SK-N-MC (cell line): Measurements from ENCODE around the gene CTNNA2.

Source experiments
- EZH2 ChIP-seq: fragments of 200-600 bp; sonication (generic); IDR thresholded peaks from one replicate; pipeline ENCODE4 v1.6.1; 2017; ENCODE audit warnings: antibody characterized with exemption
- FOXP2 ChIP-seq: optimal IDR thresholded peaks from 2 replicates; pipeline ENCODE3; 2011; ENCODE audit warnings: mild to moderate bottlenecking, moderate library complexity; ENCODE audit not compliant: insufficient read depth; ENCODE audit errors: extremely low read length, control extremely low read depth
- POLR2AphosphoS5 ChIP-seq: IDR thresholded peaks from 2 replicates; pipeline ENCODE4 v1.6.1; 2012; ENCODE audit warnings: mild to moderate bottlenecking, low read depth, low read length, borderline replicate concordance

- TF ChIP-seq EZH2 (no peak), POLR2AphosphoS5 (no peak), FOXP2 (no peak)
Observed at GRCh38 chr2:80117401-80117800, 604.5 kb downstream of the CTNNA2 start.
